ENCODE data around the gene EED. TPM values are rescaled to one million over a fixed set of nuclear protein-coding genes. Genes with fewer than 3 reads are reported as not detected.
A peak's percentile ranks its signal among the peaks of the same experiment; 100 is the strongest.

The EED gene
- total RNA-seq, 6 experiments from 2014 or later, result 14.6 to 19.8 (median 17.1) TPM

DNA sequence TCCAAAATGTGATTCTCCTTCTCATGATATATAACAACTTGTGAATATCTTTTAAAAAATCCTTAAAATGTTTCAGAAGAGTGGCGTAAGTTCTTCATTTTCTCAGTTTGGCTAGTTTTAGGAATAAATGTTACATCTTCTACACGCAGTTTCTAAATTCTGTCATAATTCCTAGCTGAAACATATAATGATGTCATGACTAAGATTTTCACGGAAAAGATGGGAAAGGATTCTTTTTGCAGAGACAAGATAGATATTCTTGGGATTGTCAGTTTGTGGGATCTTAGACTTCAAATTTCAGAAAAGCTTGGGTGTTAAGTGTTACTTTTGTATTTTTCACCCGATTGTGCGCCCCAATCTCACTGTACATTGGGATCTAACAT lies 1.7 kb downstream of the EED start:
- Mint-ChIP-seq H3K27me3 (ENCODE audit: insufficient read depth) (no peaks in the 10 kb centered on the region), H3K4me3 (no peak overlapping the region), H3K36me3 (ENCODE audit: low read depth) (no peaks in the 10 kb centered on the region), H3K4me1 (ENCODE audit: low read depth) (peaks cover 48% of the 10 kb centered on the region), H3K27ac (no peak overlapping the region; the same call in 1 of the 2 replicates), H3K9me3 (no peaks in the 10 kb centered on the region)
- TF ChIP-seq, protein P1, sequence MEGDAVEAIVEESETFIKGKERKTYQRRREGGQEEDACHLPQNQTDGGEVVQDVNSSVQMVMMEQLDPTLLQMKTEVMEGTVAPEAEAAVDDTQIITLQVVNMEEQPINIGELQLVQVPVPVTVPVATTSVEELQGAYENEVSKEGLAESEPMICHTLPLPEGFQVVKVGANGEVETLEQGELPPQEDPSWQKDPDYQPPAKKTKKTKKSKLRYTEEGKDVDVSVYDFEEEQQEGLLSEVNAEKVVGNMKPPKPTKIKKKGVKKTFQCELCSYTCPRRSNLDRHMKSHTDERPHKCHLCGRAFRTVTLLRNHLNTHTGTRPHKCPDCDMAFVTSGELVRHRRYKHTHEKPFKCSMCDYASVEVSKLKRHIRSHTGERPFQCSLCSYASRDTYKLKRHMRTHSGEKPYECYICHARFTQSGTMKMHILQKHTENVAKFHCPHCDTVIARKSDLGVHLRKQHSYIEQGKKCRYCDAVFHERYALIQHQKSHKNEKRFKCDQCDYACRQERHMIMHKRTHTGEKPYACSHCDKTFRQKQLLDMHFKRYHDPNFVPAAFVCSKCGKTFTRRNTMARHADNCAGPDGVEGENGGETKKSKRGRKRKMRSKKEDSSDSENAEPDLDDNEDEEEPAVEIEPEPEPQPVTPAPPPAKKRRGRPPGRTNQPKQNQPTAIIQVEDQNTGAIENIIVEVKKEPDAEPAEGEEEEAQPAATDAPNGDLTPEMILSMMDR (IDR thresholded peaks at IDR 0.05), result no peak
- DNase-seq, result no peak

DNA sequence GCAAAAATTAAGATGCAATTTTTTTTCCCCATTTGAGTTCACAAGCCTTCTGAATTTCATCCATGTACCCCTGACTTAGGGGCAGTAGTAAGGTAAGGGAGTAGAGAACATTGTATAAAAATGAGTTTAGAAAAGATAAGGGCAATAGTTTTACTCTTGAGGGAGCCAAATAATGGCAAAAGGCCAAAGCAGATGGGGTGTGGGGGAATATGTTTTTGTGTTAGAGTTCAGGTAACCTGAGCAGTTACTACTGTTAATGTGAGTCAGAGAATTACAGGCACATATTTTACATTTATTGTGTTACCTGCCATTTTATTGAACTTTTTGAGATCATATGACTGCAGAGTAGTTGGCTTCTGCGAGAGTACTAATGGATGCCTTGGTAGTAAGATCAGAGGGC lies 3.1 kb downstream of the EED start:
- Mint-ChIP-seq H3K9me3 (no peaks in the 10 kb centered on the region), H3K4me1 (ENCODE audit: low read depth) (peaks cover 55% of the 10 kb centered on the region), H3K4me3 (peak overlapping the region; percentile 30; the same call in 1 of the 2 replicates), H3K27me3 (ENCODE audit: insufficient read depth) (no peaks in the 10 kb centered on the region), H3K36me3 (ENCODE audit: low read depth) (no peaks in the 10 kb centered on the region), H3K27ac (no peak overlapping the region; the same call in 1 of the 2 replicates)
- TF ChIP-seq, protein P1 (IDR thresholded peaks at IDR 0.05), result no peak
- DNase-seq, result no peak

DNA sequence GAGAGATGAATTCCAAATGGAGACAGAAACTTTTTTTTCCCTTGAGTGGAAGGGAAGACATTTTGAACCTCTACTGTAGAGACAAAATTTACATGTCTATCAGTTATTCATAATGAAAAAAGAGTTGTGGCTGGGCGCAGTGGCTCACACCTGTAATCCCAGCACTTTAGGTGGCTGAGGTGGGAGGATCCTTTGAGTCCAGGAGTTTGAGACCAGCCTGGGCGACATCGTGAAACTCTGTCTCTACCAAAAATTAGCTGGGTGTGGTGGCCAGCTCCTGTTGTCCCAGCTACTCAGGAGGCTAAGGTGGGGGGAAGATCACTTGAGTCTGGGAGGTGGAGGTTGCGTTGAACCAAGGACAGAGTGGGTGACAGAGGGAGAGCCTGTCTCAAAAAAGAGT lies 4.1 kb downstream of the EED start:
- H3K27ac Mint-ChIP-seq, result no peak overlapping the region

DNA sequence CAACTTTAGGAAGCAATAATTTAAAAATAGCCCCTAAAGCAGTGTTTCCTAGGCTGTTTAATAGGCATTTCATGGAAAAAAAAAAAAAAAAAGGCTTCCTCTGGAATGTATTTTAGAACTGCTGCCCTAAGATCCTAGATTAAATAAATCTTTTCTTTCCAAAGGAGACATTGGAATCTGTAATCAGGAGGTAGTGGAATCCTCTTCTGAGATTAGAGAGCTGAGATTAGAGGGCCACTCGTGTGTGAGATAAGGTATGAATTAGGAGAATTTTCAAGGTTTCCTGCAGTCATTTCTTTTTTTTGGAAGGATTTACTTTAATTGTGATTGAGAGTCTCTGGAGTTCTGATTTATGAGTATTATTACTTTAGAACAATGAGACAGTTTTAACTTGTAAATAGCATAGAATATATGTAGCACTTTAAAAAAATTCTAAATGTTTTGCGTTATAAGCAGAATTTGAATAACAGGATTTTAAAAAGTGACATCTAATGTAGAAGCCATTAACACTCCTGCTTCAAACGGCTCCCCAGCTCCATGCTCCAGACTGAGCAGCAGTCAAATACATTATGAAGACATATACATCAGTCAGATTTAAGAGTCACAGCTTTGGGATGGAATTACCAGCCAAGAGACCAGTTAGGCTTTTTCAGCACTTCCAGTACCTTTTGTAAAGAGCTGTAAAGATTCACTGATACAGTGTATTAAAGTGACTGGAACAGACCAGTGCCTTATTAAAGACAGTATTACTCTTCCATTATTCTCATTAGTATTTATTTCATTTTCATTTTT lies 5.0 kb downstream of the EED start:
- Mint-ChIP-seq H3K4me1 (ENCODE audit: low read depth) (peaks cover 55% of the 10 kb centered on the region), H3K36me3 (ENCODE audit: low read depth) (no peaks in the 10 kb centered on the region), H3K27ac (peak overlapping the region; percentile 74), H3K9me3 (no peaks in the 10 kb centered on the region), H3K4me3 (peak overlapping the region; percentile 78), H3K27me3 (ENCODE audit: insufficient read depth) (no peaks in the 10 kb centered on the region)
- DNase-seq, result no peak
- TF ChIP-seq, protein P1 (IDR thresholded peaks at IDR 0.05), result no peak

More for the DNA sequence above, 4.1 kb downstream of the EED start:
- Mint-ChIP-seq H3K27me3 (ENCODE audit: insufficient read depth) (no peaks in the 10 kb centered on the region), H3K4me1 (ENCODE audit: low read depth) (peaks cover 55% of the 10 kb centered on the region), H3K9me3 (no peaks in the 10 kb centered on the region), H3K4me3 (no peak overlapping the region), H3K36me3 (ENCODE audit: low read depth) (no peaks in the 10 kb centered on the region)
- DNase-seq, result no peak
- TF ChIP-seq, protein P1 (IDR thresholded peaks at IDR 0.05), result no peak

DNA sequence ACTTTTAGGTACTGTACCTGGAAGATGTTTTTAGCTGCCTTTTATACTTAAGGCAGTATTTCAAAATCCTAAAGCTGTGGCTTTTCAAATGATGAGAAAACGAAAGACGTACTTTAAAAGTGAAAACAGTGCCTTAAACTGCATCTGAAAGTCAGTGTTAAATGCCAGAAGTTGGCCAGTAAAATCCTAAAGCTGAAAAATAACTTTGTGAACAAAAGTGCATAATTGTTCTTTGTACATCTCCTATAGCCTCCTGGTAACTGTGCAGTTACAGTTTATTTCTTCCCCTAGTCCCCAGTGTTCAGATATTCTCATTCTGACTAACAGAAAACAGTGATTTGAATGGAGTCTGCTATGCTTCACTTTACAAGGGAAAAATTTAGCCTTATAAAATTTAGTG lies 6.8 kb downstream of the EED start:
- H3K27ac Mint-ChIP-seq, result peak overlapping the region; percentile 76
- no peak for DNase-seq
- H3K4me3 Mint-ChIP-seq, result peak overlapping the region; percentile 82

More for the DNA sequence above, 6.8 kb downstream of the EED start:
- TF ChIP-seq, protein P1 (IDR thresholded peaks at IDR 0.05), result no peak
- Mint-ChIP-seq H3K9me3 (no peaks in the 10 kb centered on the region), H3K4me1 (ENCODE audit: low read depth) (peaks cover 52% of the 10 kb centered on the region), H3K36me3 (ENCODE audit: low read depth) (no peaks in the 10 kb centered on the region), H3K27me3 (ENCODE audit: insufficient read depth) (no peaks in the 10 kb centered on the region)
